Chondrocyte (in vitro differentiated cells): Measurements from ENCODE around the gene NRARP. TPM values are rescaled to one million over a fixed set of nuclear protein-coding genes. Genes with fewer than 3 reads are reported as not detected.

Experiments
- DNase-seq: peaks from one replicate; pipeline ENCODE4 v3.0.0; 2021; ENCODE audit warnings: mixed read lengths, low spot score
- H3K27ac Mint-ChIP-seq: one replicate; pipeline ENCODE4 v1.8.0; 2021; ENCODE audit warnings: mild to moderate bottlenecking, moderate library complexity, mixed read lengths; ENCODE audit not compliant: unreplicated experiment
- H3K27me3 Mint-ChIP-seq: 2 replicates; pipeline ENCODE4 v1.8.0; 2021; ENCODE audit warnings: low read depth, mixed read lengths
- H3K36me3 Mint-ChIP-seq: 2 replicates; pipeline ENCODE4 v1.8.0; 2021; ENCODE audit warnings: low read depth, mixed read lengths
- H3K4me1 Mint-ChIP-seq: 2 replicates; pipeline ENCODE4 v1.8.0; 2021; ENCODE audit warnings: low read depth, mild to moderate bottlenecking, mixed read lengths
- H3K4me3 Mint-ChIP-seq: one replicate; pipeline ENCODE4 v1.8.0; 2021; ENCODE audit warnings: mild to moderate bottlenecking, moderate library complexity, mixed read lengths; ENCODE audit not compliant: unreplicated experiment
- H3K9me3 Mint-ChIP-seq: 2 replicates; pipeline ENCODE4 v1.8.0; 2021; ENCODE audit warnings: low read depth, mixed read lengths
- CTCF ChIP-seq: fragments of 200-600 bp; sonication (generic); IDR thresholded peaks from 2 replicates; pipeline ENCODE4 v1.5.0; 2021; ENCODE audit warnings: antibody characterized with exemption, mild to moderate bottlenecking, moderate library complexity
- total RNA-seq: library from RNA; stranded (reverse); gene quantifications from 3 replicates; pipeline ENCODE4 v1.2.1, GENCODE V29; 2021

NRARP gene
- total RNA-seq, 1 donor from 2014 or later: 6.7 TPM

- no peaks in the 10 kb centered on the region for H3K36me3 Mint-ChIP-seq
- H3K4me3 Mint-ChIP-seq: peak overlapping the region; percentile 87
- H3K27ac Mint-ChIP-seq: peak overlapping the region; percentile 37
- H3K9me3 Mint-ChIP-seq: no peaks in the 10 kb centered on the region
- no peak for DNase-seq
- H3K27me3 Mint-ChIP-seq: no peaks in the 10 kb centered on the region
- TF ChIP-seq CTCF: no peak
- H3K4me1 Mint-ChIP-seq: peaks cover 17% of the 10 kb centered on the region
These were observed 48.1 kb downstream of the NRARP start for GRCh38 chr9:137253717-137254623.

GRCh38 chr9:137252555-137253506 lies 49.2 kb downstream of the NRARP start:
- no peak for TF ChIP-seq CTCF
- Mint-ChIP-seq H3K4me1 (peaks cover 17% of the 10 kb centered on the region), H3K27me3 (no peaks in the 10 kb centered on the region), H3K4me3 (no peak overlapping the region), H3K27ac (no peak overlapping the region), H3K9me3 (no peaks in the 10 kb centered on the region), H3K36me3 (no peaks in the 10 kb centered on the region)
- DNase-seq: no peak

GRCh38 chr9:137251490-137252268 lies 50.4 kb downstream of the NRARP start:
- H3K4me1 Mint-ChIP-seq: peaks cover 15% of the 10 kb centered on the region
- no peaks in the 10 kb centered on the region for H3K9me3 Mint-ChIP-seq
- H3K4me3 Mint-ChIP-seq: no peak overlapping the region
- no peaks in the 10 kb centered on the region for H3K27me3 Mint-ChIP-seq
- H3K36me3 Mint-ChIP-seq: no peaks in the 10 kb centered on the region
- no peak for DNase-seq
- H3K27ac Mint-ChIP-seq: no peak overlapping the region
- no peak for TF ChIP-seq CTCF

GRCh38 chr9:137251194-137251461 lies 50.9 kb downstream of the NRARP start, which contains the start of gene STPG3:
Gene STPG3, plus strand, starts transcription at chr9:137251286. Its CDS starts 1 bp downstream, at chr9:137251287.
- no peak for TF ChIP-seq CTCF
- Mint-ChIP-seq H3K27me3 (no peaks in the 10 kb centered on the region), H3K27ac (no peak within 1 kb of the TSS), H3K4me1 (peaks cover 10% of the 10 kb centered on the region), H3K36me3 (no peaks in the 10 kb centered on the region), H3K9me3 (no peaks in the 10 kb centered on the region), H3K4me3 (no peak within 1 kb of the TSS)
- no peak for DNase-seq
